Lower lobe of right lung (tissue), 2 donors: ENCODE measurements around the gene RNASE7. TPM values are rescaled to one million over a fixed set of nuclear protein-coding genes. Genes with fewer than 3 reads are reported as not detected.
"Not testable (repeated sequence)": the region's sequence is repeated elsewhere in the genome, so short reads cannot be mapped to it uniquely, and the experiment has no call there.

ENCODE experiments used
- ATAC-seq, 2 donors: fragments of 200-7000 bp; cut with Tn5 transposase; one replicate each; pipeline ENCODE4 v1.9.1; 2020 to 2022; ENCODE audit warnings: mild to moderate bottlenecking in 2 of 2, moderate library complexity in 2 of 2
- DNase-seq: peaks from one replicate; pipeline ENCODE4 v3.0.0-alpha.2; 2020
- H3K27ac ChIP-seq: fragments of 200-600 bp; one replicate; pipeline ENCODE4 v1.8.0; 2022
- H3K27me3 ChIP-seq: fragments of 200-600 bp; one replicate; pipeline ENCODE4 v1.8.0; 2022; ENCODE audit warnings: low read depth
- H3K36me3 ChIP-seq: fragments of 200-600 bp; one replicate; pipeline ENCODE4 v1.8.0; 2022; ENCODE audit warnings: mild to moderate bottlenecking
- H3K4me1 ChIP-seq: fragments of 200-600 bp; one replicate; pipeline ENCODE4 v1.8.0; 2022
- H3K4me3 ChIP-seq: fragments of 200-600 bp; one replicate; pipeline ENCODE4 v1.8.0; 2022; ENCODE audit warnings: mild to moderate bottlenecking
- H3K9me3 ChIP-seq: fragments of 200-600 bp; one replicate; pipeline ENCODE4 v1.8.0; 2022
- intact Hi-C: fragments of 100-400 bp; cut with DNase I; formaldehyde crosslinking; loops from one replicate; pipeline ENCODE4 v1.11.0; 2022
- total RNA-seq: library from RNA; stranded (reverse); fragmentation: NEBNext Ultra II Directional; extraction: Animal tissue kit (Norgen Biotek cat#: 25700); gene quantifications from one replicate; pipeline ENCODE4 v1.2.1, GENCODE V29; 2021
- TF ChIP-seq, protein P1 (sequence below): fragments of 200-600 bp; IDR thresholded peaks from one replicate; pipeline ENCODE4 v1.8.0; 2022; ENCODE audit warnings: antibody characterized with exemption, mild to moderate bottlenecking
- donor health status: DM: no; HTN: yes; CAD: no; lungs with severe emphysema.

RNASE7 gene
- total RNA-seq, 1 donor from 2014 or later: not detected

DNA sequence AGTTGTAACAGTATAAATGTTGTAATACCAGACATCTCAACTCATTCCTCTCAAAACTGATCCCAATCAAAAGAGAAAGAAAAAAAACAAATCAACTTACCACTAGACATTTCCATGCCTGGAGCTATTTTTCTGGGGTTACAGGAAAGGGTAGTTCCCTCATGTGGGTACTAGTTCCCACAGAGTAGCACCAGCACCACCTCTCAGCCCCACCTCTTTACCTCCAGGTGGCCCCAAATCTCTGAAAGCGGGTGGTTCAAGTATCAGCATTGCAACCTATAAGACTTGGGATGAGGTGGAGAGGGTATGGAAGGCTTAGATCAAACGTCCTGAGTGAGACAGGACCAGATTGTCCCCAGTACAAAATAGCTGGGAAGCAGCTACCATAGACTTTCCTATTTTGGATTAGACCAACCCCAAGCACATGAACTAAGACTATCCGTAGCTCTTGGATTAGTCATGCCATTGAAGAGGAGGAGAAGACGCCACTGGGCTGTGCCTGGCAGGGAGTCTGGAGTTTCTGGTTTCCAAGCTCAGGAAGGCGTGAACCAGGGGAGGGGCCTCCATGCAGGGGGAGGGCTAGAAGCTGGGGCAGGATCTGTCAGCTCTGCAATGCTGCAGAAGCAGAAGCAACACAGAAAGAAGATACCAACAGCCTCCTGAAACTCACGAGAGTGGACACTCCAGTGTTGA lies 43.3 kb upstream of the RNASE7 start, which contains the start of gene SLC39A2:
SLC39A2 (plus strand) TSS at position 620 of the 693 bp plus-strand sequence. CDS start 154 bp downstream, outside the sequence.
- no peak for DNase-seq

DNA sequence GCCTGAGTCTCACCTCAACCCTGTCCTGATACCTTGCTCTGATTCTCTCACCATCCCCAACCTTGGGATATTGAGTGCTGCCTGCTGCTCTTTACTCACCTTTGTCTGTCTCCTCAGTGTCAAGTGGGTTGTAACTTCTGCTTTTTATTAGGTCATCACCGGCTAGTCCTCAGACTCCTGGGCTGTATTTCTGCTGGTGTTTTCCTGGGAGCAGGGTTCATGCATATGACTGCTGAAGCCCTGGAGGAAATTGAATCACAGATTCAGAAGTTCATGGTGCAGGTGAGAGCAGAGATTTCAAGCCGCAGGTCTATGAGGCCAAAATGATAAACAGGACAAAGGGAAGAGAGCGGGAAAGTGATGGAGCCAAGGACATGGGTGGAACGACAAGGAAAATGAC lies 42.6 kb upstream of the RNASE7 start:
- no peak for ATAC-seq
- DNase-seq: no peak

More for the DNA sequence above, 43.3 kb upstream of the RNASE7 start, which contains the start of gene SLC39A2:
- peak; percentile 54 to 65 for ATAC-seq
- Histone ChIP-seq H3K27me3 (no peaks in the 10 kb centered on the region), H3K4me3 (no peak within 1 kb of the TSS), H3K9me3 (no peaks in the 10 kb centered on the region), H3K27ac (no peak within 1 kb of the TSS), H3K4me1 (no peaks in the 10 kb centered on the region), H3K36me3 (peaks cover 39% of the 10 kb centered on the region)
- intact Hi-C loops: no loop called here
- TF ChIP-seq, protein P1, sequence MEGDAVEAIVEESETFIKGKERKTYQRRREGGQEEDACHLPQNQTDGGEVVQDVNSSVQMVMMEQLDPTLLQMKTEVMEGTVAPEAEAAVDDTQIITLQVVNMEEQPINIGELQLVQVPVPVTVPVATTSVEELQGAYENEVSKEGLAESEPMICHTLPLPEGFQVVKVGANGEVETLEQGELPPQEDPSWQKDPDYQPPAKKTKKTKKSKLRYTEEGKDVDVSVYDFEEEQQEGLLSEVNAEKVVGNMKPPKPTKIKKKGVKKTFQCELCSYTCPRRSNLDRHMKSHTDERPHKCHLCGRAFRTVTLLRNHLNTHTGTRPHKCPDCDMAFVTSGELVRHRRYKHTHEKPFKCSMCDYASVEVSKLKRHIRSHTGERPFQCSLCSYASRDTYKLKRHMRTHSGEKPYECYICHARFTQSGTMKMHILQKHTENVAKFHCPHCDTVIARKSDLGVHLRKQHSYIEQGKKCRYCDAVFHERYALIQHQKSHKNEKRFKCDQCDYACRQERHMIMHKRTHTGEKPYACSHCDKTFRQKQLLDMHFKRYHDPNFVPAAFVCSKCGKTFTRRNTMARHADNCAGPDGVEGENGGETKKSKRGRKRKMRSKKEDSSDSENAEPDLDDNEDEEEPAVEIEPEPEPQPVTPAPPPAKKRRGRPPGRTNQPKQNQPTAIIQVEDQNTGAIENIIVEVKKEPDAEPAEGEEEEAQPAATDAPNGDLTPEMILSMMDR: no peak

DNA sequence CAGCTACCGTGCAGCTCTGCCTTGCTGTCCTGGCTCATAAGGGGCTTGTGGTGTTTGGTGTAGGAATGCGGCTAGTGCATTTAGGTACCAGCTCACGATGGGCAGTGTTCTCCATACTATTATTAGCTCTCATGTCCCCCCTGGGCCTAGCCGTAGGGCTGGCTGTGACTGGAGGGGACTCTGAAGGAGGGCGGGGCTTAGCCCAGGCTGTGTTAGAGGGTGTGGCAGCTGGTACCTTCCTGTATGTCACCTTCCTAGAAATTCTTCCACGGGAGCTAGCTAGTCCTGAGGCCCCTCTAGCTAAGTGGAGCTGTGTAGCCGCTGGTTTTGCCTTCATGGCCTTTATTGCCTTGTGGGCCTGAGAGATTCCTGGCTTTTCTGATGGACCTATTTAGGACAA lies 40.9 kb upstream of the RNASE7 start:
- Histone ChIP-seq H3K4me1 (no peaks in the 10 kb centered on the region), H3K9me3 (no peaks in the 10 kb centered on the region), H3K36me3 (peaks cover 15% of the 10 kb centered on the region), H3K27me3 (no peaks in the 10 kb centered on the region), H3K4me3 (no peak overlapping the region), H3K27ac (no peak overlapping the region)
- TF ChIP-seq, protein P1: no peak
- DNase-seq (no peak), ATAC-seq (no peak)
- intact Hi-C loops: no loop called here

More for the DNA sequence above, 42.6 kb upstream of the RNASE7 start:
- TF ChIP-seq, protein P1: no peak
- Histone ChIP-seq H3K27me3 (no peaks in the 10 kb centered on the region), H3K4me1 (no peaks in the 10 kb centered on the region), H3K9me3 (no peaks in the 10 kb centered on the region), H3K4me3 (no peak overlapping the region), H3K36me3 (peaks cover 31% of the 10 kb centered on the region), H3K27ac (no peak overlapping the region)
- intact Hi-C loops: no loop called here

DNA sequence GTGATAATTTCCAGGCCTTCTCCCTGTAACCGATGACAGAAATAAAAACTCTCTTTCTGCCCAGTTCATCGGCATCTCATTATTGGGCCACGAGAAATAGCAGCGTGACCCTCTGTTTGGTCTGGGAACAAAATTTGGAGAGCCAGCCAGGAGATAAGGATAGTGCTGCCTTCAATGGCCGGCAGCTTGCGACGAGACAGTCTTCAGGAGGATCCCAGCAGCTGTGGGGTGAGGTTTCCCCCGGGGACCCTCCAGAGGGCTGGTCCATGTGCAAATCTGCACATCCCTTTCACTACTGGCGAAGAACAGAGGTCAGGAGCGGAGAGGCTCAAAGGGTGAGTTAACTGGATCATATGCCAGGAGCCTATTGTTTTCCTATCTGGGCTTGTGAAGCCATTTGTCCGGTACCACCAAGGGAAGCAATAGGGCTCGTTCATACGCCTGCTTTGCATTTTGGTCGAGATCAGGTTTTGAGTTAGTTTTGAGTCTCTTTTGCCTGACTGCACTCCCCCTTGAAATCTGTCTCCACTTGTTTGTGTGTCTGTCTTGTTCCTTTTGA lies 38.3 kb upstream of the RNASE7 start:
- TF ChIP-seq, protein P1: no peak
- Histone ChIP-seq H3K27me3 (no peaks in the 10 kb centered on the region), H3K4me1 (no peaks in the 10 kb centered on the region), H3K9me3 (no peaks in the 10 kb centered on the region), H3K36me3 (no peaks in the 10 kb centered on the region), H3K27ac (no peak overlapping the region), H3K4me3 (no peak overlapping the region)
- DNase-seq: no peak
- intact Hi-C loops: no loop called here
- ATAC-seq: no peak

DNA sequence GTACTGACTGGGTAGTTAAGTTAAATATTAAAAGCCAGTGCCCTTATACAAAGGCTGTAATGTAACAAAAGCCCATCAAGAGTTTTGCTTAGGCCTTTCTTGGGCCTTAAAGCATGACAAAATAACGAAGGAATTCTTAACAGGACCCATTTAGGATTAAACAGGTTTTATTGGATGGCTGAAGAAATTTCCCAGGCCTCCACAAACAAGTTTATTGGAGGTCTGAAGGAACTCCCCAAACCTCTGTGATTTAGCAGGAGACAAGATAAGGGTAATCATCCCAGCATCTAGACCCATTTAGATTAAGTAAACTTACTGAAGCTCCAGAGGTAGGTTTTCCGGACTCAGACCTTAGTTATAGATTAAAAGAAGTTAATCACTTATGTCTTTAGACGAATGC lies 32.4 kb upstream of the RNASE7 start:
- H3K36me3 ChIP-seq, intact Hi-C loops, DNase-seq, H3K27ac ChIP-seq, H3K9me3 ChIP-seq, H3K4me1 ChIP-seq, H3K27me3 ChIP-seq, ATAC-seq, H3K4me3 ChIP-seq: not testable (repeated sequence)

DNA sequence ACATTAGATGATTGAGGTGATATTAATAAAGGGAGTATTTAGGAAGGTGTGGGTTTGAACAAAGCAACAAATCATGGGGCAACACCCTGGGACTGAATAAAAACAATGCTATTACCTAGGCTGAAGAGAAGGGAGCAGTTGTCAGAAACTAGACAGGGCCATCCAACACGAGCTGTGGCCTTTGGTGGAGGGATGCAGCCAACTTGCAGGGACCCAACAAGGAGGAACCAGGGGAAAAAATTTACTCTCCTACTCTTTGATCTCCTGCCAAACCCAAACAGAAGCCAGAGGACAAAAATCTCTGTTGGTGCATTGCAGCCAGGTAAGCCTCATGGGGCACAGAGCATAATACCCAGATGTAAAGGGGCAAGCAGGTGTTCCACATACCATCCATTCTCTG lies 31.0 kb upstream of the RNASE7 start:
- ATAC-seq: no peak
- Histone ChIP-seq H3K27me3 (no peaks in the 10 kb centered on the region), H3K36me3 (no peaks in the 10 kb centered on the region), H3K9me3 (no peaks in the 10 kb centered on the region), H3K4me1 (peaks cover 6% of the 10 kb centered on the region), H3K4me3 (no peak overlapping the region), H3K27ac (no peak overlapping the region)
- no peak for DNase-seq
- intact Hi-C loops: no loop called here
- TF ChIP-seq, protein P1: no peak
